Right lobe of liver (tissue), 4 donors: Measurements from ENCODE around the gene AXIN1.

Experiments used
- CTCF ChIP-seq, 4 donors: fragments of 200-600 bp in 3 of 4; fragments of 450-650 bp in 1 of 4; IDR thresholded peaks; one replicate each; pipeline versions ENCODE4 v1.5.1 to v1.8.0; 2016 to 2022; ENCODE audit warnings: antibody characterized with exemption in 4 of 4, mild to moderate bottlenecking in 2 of 4
- POLR2A ChIP-seq: fragments of 450-650 bp; IDR thresholded peaks from one replicate; pipeline ENCODE4 v1.6.1; 2017; ENCODE audit warnings: antibody characterized with exemption, mild to moderate bottlenecking
- donor health status: DM: no; HTN: no; CAD: no.
- donor health status: DM: no; HTN: no; CAD: no.
- donor health status: DM: no; HTN: yes; CAD: no.

- TF ChIP-seq CTCF (IDR thresholded peaks at IDR 0.05) (no peak), POLR2A (no peak)
These were observed 21.8 kb downstream of the AXIN1 start for GRCh38 chr16:330741-331140.
